CD4-positive, alpha-beta T cell (primary cell): ENCODE measurements around the gene SNX25. TPM values are rescaled to one million over a fixed set of nuclear protein-coding genes. Genes with fewer than 3 reads are reported as not detected.

Experiments
- ATAC-seq: fragments of 200-7000 bp; cut with Tn5 transposase; one replicate; pipeline ENCODE4 v1.10.0; 2022; ENCODE audit warnings: mild to moderate bottlenecking; ENCODE audit not compliant: poor library complexity
- CTCF ChIA-PET: fragments of 350-600 bp; sonication (Branson Sonifier 250); formaldehyde crosslinking; loops from one replicate; lab custom pipeline; 2021; ENCODE audit warnings: antibody characterized with exemption, inconsistent platforms; lab: Charles Lee
- POLR2A ChIA-PET: fragments of 350-600 bp; sonication (Branson Sonifier 250); formaldehyde crosslinking; loops from one replicate; lab custom pipeline; 2021; ENCODE audit warnings: antibody characterized with exemption, inconsistent platforms; lab: Charles Lee
- DNase-seq, 14 experiments: peaks; one replicate each; pipeline ENCODE4 v3.0.0-alpha.2; 2013 to 2020; ENCODE audit warnings: mixed read lengths in 2 of 14
- H3K27ac ChIP-seq, 2 donors: one replicate each; pipeline versions ENCODE4 v1.5.1 to v1.7.0; 2013; ENCODE audit warnings: low read length in 2 of 2, low read depth in 1 of 2, mild to moderate bottlenecking in 1 of 2
- H3K27me3 ChIP-seq, 2 experiments: 1 replicate in 1 of 2; 2 replicates in 1 of 2; pipeline versions ENCODE4 v1.6.1 to v1.7.0; 2013; ENCODE audit warnings: low read length in 2 of 2, control low read depth in 1 of 2, mild to moderate bottlenecking in 1 of 2, moderate library complexity in 1 of 2; ENCODE audit not compliant: insufficient read depth in 2 of 2, control insufficient read depth in 1 of 2
- H3K36me3 ChIP-seq: one replicate; pipeline ENCODE4 v1.6.1; 2013; ENCODE audit warnings: low read length, control low read depth; ENCODE audit not compliant: insufficient read depth
- H3K4me1 ChIP-seq: one replicate; pipeline ENCODE4 v1.6.1; 2013; ENCODE audit warnings: low read length, control low read depth; ENCODE audit not compliant: insufficient read depth
- H3K4me3 ChIP-seq: one replicate; pipeline ENCODE4 v1.5.1; 2013; ENCODE audit warnings: mild to moderate bottlenecking, low read length, moderate library complexity
- H3K9me3 ChIP-seq, 2 experiments: 1 replicate in 1 of 2; 2 replicates in 1 of 2; pipeline versions ENCODE4 v1.6.1 to v1.7.0; 2013; ENCODE audit warnings: low read length in 2 of 2, mild to moderate bottlenecking in 2 of 2, control low read depth in 1 of 2, moderate library complexity in 1 of 2; ENCODE audit not compliant: control insufficient read depth in 1 of 2, insufficient read depth in 1 of 2
- H3K27ac Mint-ChIP-seq: one replicate; pipeline ENCODE4 v1.8.0; 2020; ENCODE audit warnings: mixed read lengths
- H3K27me3 Mint-ChIP-seq: one replicate; pipeline ENCODE4 v1.8.0; 2021; ENCODE audit warnings: mixed read lengths
- H3K36me3 Mint-ChIP-seq: one replicate; pipeline ENCODE4 v1.8.0; 2021; ENCODE audit warnings: low read depth, mixed read lengths
- H3K4me1 Mint-ChIP-seq: one replicate; pipeline ENCODE4 v1.8.0; 2021; ENCODE audit warnings: low read depth, mixed read lengths
- H3K4me3 Mint-ChIP-seq: one replicate; pipeline ENCODE4 v1.8.0; 2020; ENCODE audit warnings: mild to moderate bottlenecking, mixed read lengths
- H3K9me3 Mint-ChIP-seq: one replicate; pipeline ENCODE4 v1.8.0; 2020; ENCODE audit warnings: mixed read lengths
- intact Hi-C, 2 experiments: fragments of 100-400 bp; cut with DNase I in 1 of 2; cut with micrococcal nuclease in 1 of 2; formaldehyde crosslinking; loops; one replicate each; pipeline versions ENCODE4 v1.15.1 to v1.9.0; 2023 to 2025; cut with DNase I, micrococcal nuclease
- total RNA-seq, 174 experiments: library from RNA in 2 of 174; stranded (reverse) in 2 of 174; gene quantifications; one replicate each; pipeline ENCODE4 v1.2.3 and lab custom pipeline; 2021 to 2026
- TF ChIP-seq, protein P1 (sequence below): fragments of 200-600 bp; IDR thresholded peaks from one replicate; pipeline ENCODE4 v1.8.0; 2022; ENCODE audit warnings: antibody characterized with exemption, mild to moderate bottlenecking

The SNX25 gene
- total RNA-seq, 2 experiments from 2014 or later = 7.9 to 9.1 TPM

DNA sequence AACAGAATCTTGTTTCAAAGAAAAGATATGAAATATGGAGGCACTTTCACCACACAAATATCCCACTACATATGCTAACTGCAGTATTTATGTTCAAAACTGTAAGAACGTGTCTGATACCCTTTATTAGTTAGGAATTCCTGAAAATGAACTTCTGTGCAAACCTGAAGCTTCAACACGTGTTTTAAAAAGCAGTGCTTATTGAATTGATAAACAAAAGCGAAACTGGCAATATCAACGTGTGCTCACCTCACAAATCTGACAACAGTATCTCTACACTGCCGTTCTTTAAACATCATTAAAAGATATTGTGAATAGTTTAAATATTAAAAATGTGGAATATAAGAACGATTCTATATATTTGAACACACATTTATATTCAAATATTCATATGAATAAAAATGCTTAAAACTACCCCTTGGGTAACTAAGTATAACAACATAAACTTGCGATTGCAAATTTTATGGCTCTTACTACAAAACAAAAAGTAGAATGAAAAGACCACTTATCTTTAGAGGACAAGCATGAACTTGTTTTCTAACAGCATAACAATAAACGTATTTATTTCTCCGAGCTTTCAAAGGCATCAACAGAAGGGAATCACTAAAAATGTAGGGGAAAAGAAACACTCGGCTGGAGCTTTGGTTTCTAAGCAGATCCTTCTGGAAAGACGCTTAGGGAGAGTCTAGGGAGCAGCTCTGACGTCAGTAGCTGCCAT lies 186.0 kb downstream of the SNX25 start, which contains the start of gene LRP2BP:
LRP2BP (minus strand) TSS at position 687 of the 718 bp plus-strand sequence. CDS start 17,738 bp downstream, outside the sequence.
- ATAC-seq = no peak
- H3K27me3 ChIP-seq = no peaks in the 10 kb centered on the region
- peak within 1 kb of the TSS; percentile 93 to 97 for H3K27ac ChIP-seq
- Mint-ChIP-seq H3K27me3 (no peaks in the 10 kb centered on the region), H3K36me3 (peaks cover 21% of the 10 kb centered on the region), H3K27ac (peak within 1 kb of the TSS; percentile 92), H3K9me3 (no peaks in the 10 kb centered on the region), H3K4me3 (peak within 1 kb of the TSS; percentile 92), H3K4me1 (peaks cover 17% of the 10 kb centered on the region)
- peak in 3 of 14 experiments; percentile 48 to 66 (median 56) for DNase-seq
- peaks cover 11% of the 10 kb centered on the region for H3K4me1 ChIP-seq
- no peaks in the 10 kb centered on the region for H3K9me3 ChIP-seq
- peak within 1 kb of the TSS; percentile 88 for H3K4me3 ChIP-seq
- ChIA-PET CTCF (interaction anchor here (1.8 to 1.9 kb wide), 3 partner anchors 11 to 203 kb away, joined by 4 to 9 read pairs (median 6); partner anchors contain the start of gene UFSP2), POLR2A (interaction anchor here (0.9 to 4.9 kb wide), 10 partner anchors 10 to 1891 kb away, joined by 3 to 88 read pairs (median 10); partner anchors contain the start of genes CYP4V2, ING2, SNX25 and UFSP2)
- intact Hi-C loops = loop anchor here (5.0 to 10.0 kb wide), 3 partner anchors 193 to 1891 kb away; partner anchors contain the start of genes CFAP97 (in 1 of the 2), CYP4V2 (in 1 of the 2) and ING2 (in 1 of the 2)
- H3K36me3 ChIP-seq = peaks cover 2% of the 10 kb centered on the region
- TF ChIP-seq, protein P1, sequence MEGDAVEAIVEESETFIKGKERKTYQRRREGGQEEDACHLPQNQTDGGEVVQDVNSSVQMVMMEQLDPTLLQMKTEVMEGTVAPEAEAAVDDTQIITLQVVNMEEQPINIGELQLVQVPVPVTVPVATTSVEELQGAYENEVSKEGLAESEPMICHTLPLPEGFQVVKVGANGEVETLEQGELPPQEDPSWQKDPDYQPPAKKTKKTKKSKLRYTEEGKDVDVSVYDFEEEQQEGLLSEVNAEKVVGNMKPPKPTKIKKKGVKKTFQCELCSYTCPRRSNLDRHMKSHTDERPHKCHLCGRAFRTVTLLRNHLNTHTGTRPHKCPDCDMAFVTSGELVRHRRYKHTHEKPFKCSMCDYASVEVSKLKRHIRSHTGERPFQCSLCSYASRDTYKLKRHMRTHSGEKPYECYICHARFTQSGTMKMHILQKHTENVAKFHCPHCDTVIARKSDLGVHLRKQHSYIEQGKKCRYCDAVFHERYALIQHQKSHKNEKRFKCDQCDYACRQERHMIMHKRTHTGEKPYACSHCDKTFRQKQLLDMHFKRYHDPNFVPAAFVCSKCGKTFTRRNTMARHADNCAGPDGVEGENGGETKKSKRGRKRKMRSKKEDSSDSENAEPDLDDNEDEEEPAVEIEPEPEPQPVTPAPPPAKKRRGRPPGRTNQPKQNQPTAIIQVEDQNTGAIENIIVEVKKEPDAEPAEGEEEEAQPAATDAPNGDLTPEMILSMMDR = no peak

DNA sequence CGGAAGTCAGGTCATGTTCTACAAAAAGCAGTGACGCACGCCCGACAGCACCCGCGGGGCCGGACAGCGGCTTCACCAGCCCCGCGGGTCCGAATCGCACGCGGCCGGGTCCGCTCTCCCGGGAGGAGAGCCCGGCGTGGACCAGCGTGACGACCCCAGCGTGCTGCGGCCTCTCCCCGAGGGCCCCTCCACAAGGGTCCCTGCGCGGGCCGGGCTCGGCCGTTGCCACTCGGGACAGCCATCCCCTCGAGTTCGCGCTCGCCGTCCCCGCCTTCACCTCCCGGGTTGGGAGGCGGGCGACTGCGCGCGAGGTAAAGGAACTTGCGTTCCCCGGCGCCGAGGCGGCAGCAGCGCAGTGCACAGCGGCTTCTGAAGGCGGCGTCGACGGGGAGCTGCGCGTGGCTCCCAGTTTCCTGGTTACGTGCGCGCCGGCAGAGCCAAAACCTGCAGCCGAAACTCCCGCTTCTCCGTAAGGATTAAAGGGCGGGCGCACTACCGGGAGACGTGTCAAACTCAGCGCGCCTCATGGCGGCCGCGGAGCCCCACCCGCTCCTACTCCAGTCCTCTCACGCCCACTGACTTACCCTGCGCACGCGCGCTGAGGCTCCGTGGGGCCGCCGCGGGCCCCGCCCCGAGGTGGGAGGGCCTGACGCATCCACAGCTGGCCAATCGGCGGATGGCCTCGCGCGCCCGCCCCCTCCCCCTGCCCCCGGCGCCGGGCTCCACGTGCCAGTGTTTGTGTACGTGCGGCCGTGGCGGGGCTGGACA lies 186.7 kb downstream of the SNX25 start:
- H3K9me3 ChIP-seq = no peaks in the 10 kb centered on the region
- H3K9me3 Mint-ChIP-seq = no peaks in the 10 kb centered on the region
- POLR2A ChIA-PET = interaction anchor here (0.7 to 4.9 kb wide), 16 partner anchors 9 to 795 kb away, joined by 3 to 88 read pairs (median 6); partner anchors contain the start of genes CYP4V2, SNX25 and UFSP2
- intact Hi-C loops = loop anchor here (1.0 to 10.0 kb wide), 7 partner anchors 29 to 1891 kb away; partner anchors contain the start of genes CCDC110 (in 1 of the 2), CFAP97 (in 1 of the 2), CYP4V2 (in 1 of the 2) and ING2 (in 1 of the 2)
- CTCF ChIA-PET = interaction anchor here (1.8 to 1.9 kb wide), 3 partner anchors 10 to 202 kb away, joined by 4 to 9 read pairs (median 6); partner anchors contain the start of gene UFSP2
- ATAC-seq (peak; percentile 91), DNase-seq (peak; percentile 88 to 98 (median 96))
- peak overlapping the region; percentile 92 for H3K27ac Mint-ChIP-seq
- H3K4me1 ChIP-seq = peaks cover 11% of the 10 kb centered on the region
- peaks cover 27% of the 10 kb centered on the region for H3K36me3 Mint-ChIP-seq
- peaks cover 17% of the 10 kb centered on the region for H3K4me1 Mint-ChIP-seq
- H3K27ac ChIP-seq = peak overlapping the region; percentile 93 to 97
- no peaks in the 10 kb centered on the region for H3K27me3 ChIP-seq
- H3K36me3 ChIP-seq = peaks cover 7% of the 10 kb centered on the region
- H3K27me3 Mint-ChIP-seq = no peaks in the 10 kb centered on the region
- TF ChIP-seq, protein P1 = no peak
- peak overlapping the region; percentile 92 for H3K4me3 Mint-ChIP-seq
- peak overlapping the region; percentile 88 for H3K4me3 ChIP-seq
